ENCODE results near the gene CKB. TPM values are rescaled to one million over a fixed set of nuclear protein-coding genes. Genes with fewer than 3 reads are reported as not detected.

CKB gene
- total and polyA plus RNA-seq, 9 of the 15 experiments (the other 6 are each of a cell fraction or from before 2014, with no cell fraction given) = 23.9 to 692 (median 132) TPM

DNA sequence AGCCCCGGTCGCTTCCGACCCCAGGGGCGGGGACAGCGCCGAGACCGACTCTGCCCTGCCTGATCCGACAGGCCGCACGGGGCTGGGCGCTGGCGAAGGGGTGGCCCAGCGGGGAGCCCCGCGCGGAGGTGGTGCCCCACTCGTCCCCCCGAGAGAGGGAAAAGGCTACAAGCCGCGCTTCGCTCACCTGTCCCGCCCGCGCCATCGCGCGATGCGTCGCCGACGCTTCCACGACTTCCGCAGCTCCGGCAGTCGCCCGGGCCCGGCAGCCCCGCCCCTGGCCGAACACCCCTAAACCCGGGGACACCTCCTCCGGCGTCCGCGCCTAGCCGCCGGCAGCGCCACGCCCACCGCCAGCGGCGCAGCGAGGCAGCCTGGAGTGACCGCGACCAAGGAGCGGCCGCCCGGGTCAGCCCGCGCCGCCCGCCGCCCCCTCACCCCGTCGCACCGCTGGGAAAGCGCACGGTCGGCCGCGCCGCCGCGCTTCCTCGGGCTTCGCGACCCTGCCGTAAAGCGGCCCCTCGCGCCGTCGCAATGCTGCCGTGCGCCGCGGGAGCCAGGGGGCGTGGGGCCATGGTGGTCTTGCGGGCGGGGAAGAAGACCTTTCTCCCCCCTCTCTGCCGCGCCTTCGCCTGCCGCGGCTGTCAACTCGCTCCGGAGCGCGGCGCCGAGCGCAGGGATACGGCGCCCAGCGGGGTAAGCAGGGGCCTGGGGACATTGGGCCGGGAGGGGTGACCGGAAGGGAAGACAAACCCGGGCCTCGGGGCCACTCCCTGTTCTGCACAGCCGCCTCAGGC is 40.0 kb upstream of the CKB start, which contains the start of the genes BAG5 and COA8 (continued):
- TF ChIP-seq ARID3B (CRISPR knock-in tag; IDR thresholded peaks at IDR 0.05; ENCODE audit: borderline replicate concordance) (no peak), NR1H2 (CRISPR knock-in tag; IDR thresholded peaks at IDR 0.05) (no peak), FOSL1 (tag; conservative IDR thresholded peaks at IDR 0.05) (no peak), PHF21A (IDR thresholded peaks at IDR 0.05; ENCODE audit: borderline replicate concordance, low read depth) (no peak), LARP7 (IDR thresholded peaks at IDR 0.05) (no peak), BRD4 (IDR thresholded peaks at IDR 0.05) (no peak), FUS (optimal IDR thresholded peaks at IDR 0.05; ENCODE audit: low read depth, low read length) (no peak), RBM17 (IDR thresholded peaks at IDR 0.05; ENCODE audit: borderline replicate concordance, low read depth, low read length) (no peak), SMARCA4 (IDR thresholded peaks at IDR 0.05) (no peak), ZNF143 (CRISPR knock-in tag; IDR thresholded peaks at IDR 0.05) (no peak), ZNF263 (CRISPR knock-in tag; IDR thresholded peaks at IDR 0.05; ENCODE audit: borderline replicate concordance) (no peak), CREM (IDR thresholded peaks at IDR 0.05; ENCODE audit: low read depth) (peak; percentile 84), NFE2 (IDR thresholded peaks at IDR 0.05; ENCODE audit: low read depth) (no peak), GTF2B (IDR thresholded peaks at IDR 0.05; ENCODE audit: extremely low read depth, insufficient read length) (no peak), RBM34 (IDR thresholded peaks at IDR 0.05; ENCODE audit: borderline replicate concordance, insufficient read depth, low read length) (no peak), CHAMP1 (IDR thresholded peaks at IDR 0.05) (no peak), ZNF212 (CRISPR knock-in tag; IDR thresholded peaks at IDR 0.05) (no peak), LEF1 (IDR thresholded peaks at IDR 0.05) (no peak), ZNF740 (CRISPR knock-in tag; IDR thresholded peaks at IDR 0.05) (no peak), ZNF740 (tag; IDR thresholded peaks at IDR 0.05) (no peak)
- TF ChIP-seq, protein P1, sequence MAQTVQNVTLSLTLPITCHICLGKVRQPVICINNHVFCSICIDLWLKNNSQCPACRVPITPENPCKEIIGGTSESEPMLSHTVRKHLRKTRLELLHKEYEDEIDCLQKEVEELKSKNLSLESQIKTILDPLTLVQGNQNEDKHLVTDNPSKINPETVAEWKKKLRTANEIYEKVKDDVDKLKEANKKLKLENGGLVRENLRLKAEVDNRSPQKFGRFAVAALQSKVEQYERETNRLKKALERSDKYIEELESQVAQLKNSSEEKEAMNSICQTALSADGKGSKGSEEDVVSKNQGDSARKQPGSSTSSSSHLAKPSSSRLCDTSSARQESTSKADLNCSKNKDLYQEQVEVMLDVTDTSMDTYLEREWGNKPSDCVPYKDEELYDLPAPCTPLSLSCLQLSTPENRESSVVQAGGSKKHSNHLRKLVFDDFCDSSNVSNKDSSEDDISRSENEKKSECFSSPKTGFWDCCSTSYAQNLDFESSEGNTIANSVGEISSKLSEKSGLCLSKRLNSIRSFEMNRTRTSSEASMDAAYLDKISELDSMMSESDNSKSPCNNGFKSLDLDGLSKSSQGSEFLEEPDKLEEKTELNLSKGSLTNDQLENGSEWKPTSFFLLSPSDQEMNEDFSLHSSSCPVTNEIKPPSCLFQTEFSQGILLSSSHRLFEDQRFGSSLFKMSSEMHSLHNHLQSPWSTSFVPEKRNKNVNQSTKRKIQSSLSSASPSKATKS (CRISPR knock-in tag; IDR thresholded peaks at IDR 0.05) = no peak
- TF ChIP-seq, protein P2, sequence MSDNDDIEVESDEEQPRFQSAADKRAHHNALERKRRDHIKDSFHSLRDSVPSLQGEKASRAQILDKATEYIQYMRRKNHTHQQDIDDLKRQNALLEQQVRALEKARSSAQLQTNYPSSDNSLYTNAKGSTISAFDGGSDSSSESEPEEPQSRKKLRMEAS (CRISPR knock-in tag; IDR thresholded peaks at IDR 0.05) = peak; percentile 55
